Measurements from ENCODE around the gene MAGI2.

MAGI2 gene

DNA sequence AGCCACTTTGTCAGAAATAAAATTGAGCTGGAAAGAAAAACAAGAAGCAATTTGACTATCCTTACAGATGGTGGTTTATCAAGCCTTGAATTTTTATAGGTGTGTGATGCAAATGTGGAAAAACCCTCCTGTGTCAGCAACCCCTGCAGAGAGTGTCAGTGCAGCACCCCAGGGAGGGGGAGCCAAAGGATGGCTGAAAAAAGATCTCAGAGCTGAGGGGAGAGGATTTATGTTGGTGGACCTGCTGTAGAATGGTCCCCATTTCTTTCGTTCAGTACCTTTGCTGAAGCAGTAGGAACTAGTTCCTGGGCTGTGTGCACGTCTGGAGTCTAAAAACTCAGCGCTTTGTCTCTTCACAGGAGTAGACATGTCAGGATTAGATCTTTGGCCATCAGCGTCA, 1415.9 kb downstream of the MAGI2 start:
- Histone ChIP-seq H2BK15ac (ENCODE audit: low read length) (no peak overlapping the region), H3K4me3 (ENCODE audit: low read length in 2 of 2) (no peak overlapping the region), H3K9me3 (replicated peaks in 1 of 2; ENCODE audit: control insufficient read depth in 2 of 2, insufficient read depth in 1 of 2, low read depth in 1 of 2, low read length in 2 of 2) (no peaks in the 10 kb centered on the region), H3K27me3 (ENCODE audit: control insufficient read depth in 3 of 3, insufficient read depth in 3 of 3, low read depth in 1 of 3, low read length in 3 of 3) (no peaks in the 10 kb centered on the region), H3K36me3 (replicated peaks in 1 of 2; ENCODE audit: control insufficient read depth in 2 of 2, insufficient read depth in 2 of 2, low read length in 2 of 2) (no peaks in the 10 kb centered on the region), H3K18ac (ENCODE audit: low read length) (no peak overlapping the region), H2AK5ac (ENCODE audit: low read depth, low read length) (no peak overlapping the region), H3K9ac (ENCODE audit: low read depth, low read length, poor library complexity) (no peak overlapping the region), H3K4me1 (ENCODE audit: control insufficient read depth in 2 of 2, insufficient read depth in 1 of 2, low read depth in 1 of 2, low read length in 2 of 2) (peaks cover 0 to 9% of the 10 kb centered on the region in 2 donors), H4K91ac (ENCODE audit: low read depth, low read length, poor library complexity) (no peak overlapping the region), H3K4ac (ENCODE audit: low read length) (no peak overlapping the region), H2BK5ac (ENCODE audit: low read length) (no peak overlapping the region), H2BK12ac (ENCODE audit: low read length) (no peak overlapping the region), H2AFZ (ENCODE audit: low read length) (no peak overlapping the region), H3K79me1 (ENCODE audit: low read depth, low read length) (no peaks in the 10 kb centered on the region), H3K14ac (ENCODE audit: low read length) (no peak overlapping the region), H3K27ac (replicated peaks; ENCODE audit: low read length) (no peak overlapping the region), H2BK120ac (ENCODE audit: low read depth, low read length) (no peak overlapping the region), H4K8ac (ENCODE audit: low read depth, low read length) (no peak overlapping the region), H3K4me2 (ENCODE audit: insufficient read depth, low read length, poor library complexity, severe bottlenecking) (no peak overlapping the region), H3K23ac (ENCODE audit: low read depth, low read length, poor library complexity) (no peak overlapping the region)
- no peak for DNase-seq (ENCODE audit: low spot score)
- no CpG with 5 or more reads among the region's 4 CpGs for WGBS, 2 donors (ENCODE audit: extremely low coverage in 2 of 2, insufficient read length in 2 of 2, insufficient replicate concordance in 1 of 2)

DNA sequence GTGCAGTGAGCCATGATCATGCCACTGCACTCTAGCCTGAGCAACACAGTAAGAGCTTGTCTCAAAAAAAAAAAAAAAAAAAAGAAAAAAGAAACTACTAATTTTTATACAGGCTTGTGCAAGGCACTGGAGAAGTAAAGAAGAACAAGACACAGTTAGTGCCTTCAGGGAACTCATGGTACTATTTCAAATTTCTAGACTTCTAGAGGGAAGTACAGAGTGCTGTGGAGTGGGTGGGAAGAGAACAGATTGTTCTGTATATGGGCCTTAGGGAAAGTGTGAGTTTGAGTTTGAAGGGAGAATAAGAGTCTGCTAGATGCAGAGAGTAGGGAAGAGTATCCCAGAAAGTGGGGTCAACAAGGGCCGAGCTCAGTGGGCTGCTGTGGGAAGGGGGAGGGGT, 1420.1 kb downstream of the MAGI2 start:
- no peak overlapping the region for H3K4me2 ChIP-seq (ENCODE audit: insufficient read depth, low read length, poor library complexity, severe bottlenecking)
- no peak overlapping the region for H2AFZ ChIP-seq (ENCODE audit: low read length)
- no peak for DNase-seq (ENCODE audit: low spot score)
- H3K4me1 ChIP-seq (ENCODE audit: control insufficient read depth in 2 of 2, insufficient read depth in 1 of 2, low read depth in 1 of 2, low read length in 2 of 2): peaks cover 0 to 4% of the 10 kb centered on the region in 2 donors
- H3K36me3 ChIP-seq (replicated peaks in 1 of 2; ENCODE audit: control insufficient read depth in 2 of 2, insufficient read depth in 2 of 2, low read length in 2 of 2): no peaks in the 10 kb centered on the region
- no peak overlapping the region for H3K23ac ChIP-seq (ENCODE audit: low read depth, low read length, poor library complexity)
- no peak overlapping the region for H4K91ac ChIP-seq (ENCODE audit: low read depth, low read length, poor library complexity)
- no peak overlapping the region for H3K9ac ChIP-seq (ENCODE audit: low read depth, low read length, poor library complexity)
- H2BK120ac ChIP-seq (ENCODE audit: low read depth, low read length): no peak overlapping the region
- WGBS, 2 donors (ENCODE audit: extremely low coverage in 2 of 2, insufficient read length in 2 of 2, insufficient replicate concordance in 1 of 2): no CpG with 5 or more reads among the region's 1 CpG
- no peak overlapping the region for H2AK5ac ChIP-seq (ENCODE audit: low read depth, low read length)
- H3K79me1 ChIP-seq (ENCODE audit: low read depth, low read length): no peaks in the 10 kb centered on the region
- no peak overlapping the region for H3K14ac ChIP-seq (ENCODE audit: low read length)
- no peak overlapping the region for H2BK5ac ChIP-seq (ENCODE audit: low read length)
- H3K4ac ChIP-seq (ENCODE audit: low read length): no peak overlapping the region
- H4K8ac ChIP-seq (ENCODE audit: low read depth, low read length): no peak overlapping the region
- no peak overlapping the region for H3K27ac ChIP-seq (replicated peaks; ENCODE audit: low read length)
- no peak overlapping the region for H3K18ac ChIP-seq (ENCODE audit: low read length)
- H2BK12ac ChIP-seq (ENCODE audit: low read length): no peak overlapping the region
- no peak overlapping the region for H2BK15ac ChIP-seq (ENCODE audit: low read length)
- no peak overlapping the region for H3K4me3 ChIP-seq (ENCODE audit: low read length in 2 of 2)
- H3K27me3 ChIP-seq (ENCODE audit: control insufficient read depth in 3 of 3, insufficient read depth in 3 of 3, low read depth in 1 of 3, low read length in 3 of 3): no peaks in the 10 kb centered on the region
- no peaks in the 10 kb centered on the region for H3K9me3 ChIP-seq (replicated peaks in 1 of 2; ENCODE audit: control insufficient read depth in 2 of 2, insufficient read depth in 1 of 2, low read depth in 1 of 2, low read length in 2 of 2)

DNA sequence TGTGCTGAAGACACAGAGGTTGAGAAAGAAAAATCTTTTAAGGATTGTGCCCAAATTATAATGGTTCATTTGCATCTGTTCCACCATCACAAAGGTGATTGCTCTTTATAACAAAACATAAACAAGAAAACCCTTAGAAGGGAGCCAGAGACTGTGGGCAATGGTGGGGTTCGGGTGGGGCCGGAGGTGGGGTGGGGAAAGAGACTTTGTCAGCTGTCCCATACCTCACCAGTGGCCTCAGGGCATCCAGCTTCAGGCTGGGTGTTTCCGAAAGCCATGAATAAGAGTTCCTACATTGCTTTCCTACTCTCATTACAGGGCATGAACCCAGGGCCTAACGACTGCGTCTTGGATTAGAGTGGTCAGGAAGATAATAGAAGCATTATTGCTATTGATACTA, 1427.0 kb downstream of the MAGI2 start:
- H3K4me2 ChIP-seq (ENCODE audit: insufficient read depth, low read length, poor library complexity, severe bottlenecking): no peak overlapping the region
- no peaks in the 10 kb centered on the region for H3K27me3 ChIP-seq (ENCODE audit: control insufficient read depth in 3 of 3, insufficient read depth in 3 of 3, low read depth in 1 of 3, low read length in 3 of 3)
- H2BK120ac ChIP-seq (ENCODE audit: low read depth, low read length): no peak overlapping the region
- H3K4me1 ChIP-seq (ENCODE audit: control insufficient read depth in 2 of 2, insufficient read depth in 1 of 2, low read depth in 1 of 2, low read length in 2 of 2): no peaks in the 10 kb centered on the region
- no peak overlapping the region for H3K14ac ChIP-seq (ENCODE audit: low read length)
- no peak overlapping the region for H3K4me3 ChIP-seq (ENCODE audit: low read length in 2 of 2)
- H2BK12ac ChIP-seq (ENCODE audit: low read length): no peak overlapping the region
- no peak overlapping the region for H2AK5ac ChIP-seq (ENCODE audit: low read depth, low read length)
- no CpG with 5 or more reads among the region's 5 CpGs for WGBS, 2 donors (ENCODE audit: extremely low coverage in 2 of 2, insufficient read length in 2 of 2, insufficient replicate concordance in 1 of 2)
- no peak for DNase-seq (ENCODE audit: low spot score)
- no peak overlapping the region for H2AFZ ChIP-seq (ENCODE audit: low read length)
- no peak overlapping the region for H2BK5ac ChIP-seq (ENCODE audit: low read length)
- H4K91ac ChIP-seq (ENCODE audit: low read depth, low read length, poor library complexity): no peak overlapping the region
- no peak overlapping the region for H3K18ac ChIP-seq (ENCODE audit: low read length)
- H3K23ac ChIP-seq (ENCODE audit: low read depth, low read length, poor library complexity): no peak overlapping the region
- no peaks in the 10 kb centered on the region for H3K79me1 ChIP-seq (ENCODE audit: low read depth, low read length)
- H2BK15ac ChIP-seq (ENCODE audit: low read length): no peak overlapping the region
- no peak overlapping the region for H3K4ac ChIP-seq (ENCODE audit: low read length)
- H3K36me3 ChIP-seq (replicated peaks in 1 of 2; ENCODE audit: control insufficient read depth in 2 of 2, insufficient read depth in 2 of 2, low read length in 2 of 2): no peaks in the 10 kb centered on the region
- no peaks in the 10 kb centered on the region for H3K9me3 ChIP-seq (replicated peaks in 1 of 2; ENCODE audit: control insufficient read depth in 2 of 2, insufficient read depth in 1 of 2, low read depth in 1 of 2, low read length in 2 of 2)
- H3K27ac ChIP-seq (replicated peaks; ENCODE audit: low read length): no peak overlapping the region
- H3K9ac ChIP-seq (ENCODE audit: low read depth, low read length, poor library complexity): no peak overlapping the region
- no peak overlapping the region for H4K8ac ChIP-seq (ENCODE audit: low read depth, low read length)

DNA sequence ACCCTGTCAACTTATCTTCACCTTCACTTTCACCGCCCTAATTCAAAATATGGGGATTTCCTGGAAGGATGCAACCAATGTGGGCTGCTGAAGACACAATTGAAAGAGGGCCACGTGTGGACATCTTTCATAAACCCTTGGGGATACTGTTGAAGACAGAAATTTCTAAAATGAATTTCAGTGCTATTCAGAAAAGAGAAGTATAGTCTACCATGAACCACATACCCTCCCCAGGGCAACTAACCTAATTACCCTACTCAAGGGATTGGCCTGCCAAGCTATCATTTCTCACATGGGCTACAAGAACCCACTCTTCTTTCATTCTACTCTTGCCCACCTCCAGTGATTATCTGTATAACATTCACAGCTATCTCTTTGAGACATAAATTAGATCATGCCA, 1428.9 kb downstream of the MAGI2 start:
- no peak overlapping the region for H3K27ac ChIP-seq (replicated peaks; ENCODE audit: low read length)
- WGBS, 2 donors (ENCODE audit: extremely low coverage in 2 of 2, insufficient read length in 2 of 2, insufficient replicate concordance in 1 of 2): no CpG with 5 or more reads among the region's 2 CpGs
- H3K23ac ChIP-seq (ENCODE audit: low read depth, low read length, poor library complexity): no peak overlapping the region
- no peak overlapping the region for H2BK120ac ChIP-seq (ENCODE audit: low read depth, low read length)
- H3K36me3 ChIP-seq (replicated peaks in 1 of 2; ENCODE audit: control insufficient read depth in 2 of 2, insufficient read depth in 2 of 2, low read length in 2 of 2): no peaks in the 10 kb centered on the region
- H2BK15ac ChIP-seq (ENCODE audit: low read length): no peak overlapping the region
- H3K18ac ChIP-seq (ENCODE audit: low read length): no peak overlapping the region
- H2BK12ac ChIP-seq (ENCODE audit: low read length): no peak overlapping the region
- no peak overlapping the region for H2AFZ ChIP-seq (ENCODE audit: low read length)
- H3K4me2 ChIP-seq (ENCODE audit: insufficient read depth, low read length, poor library complexity, severe bottlenecking): no peak overlapping the region
- no peaks in the 10 kb centered on the region for H3K79me1 ChIP-seq (ENCODE audit: low read depth, low read length)
- H3K4me3 ChIP-seq (ENCODE audit: low read length in 2 of 2): no peak overlapping the region
- H3K9ac ChIP-seq (ENCODE audit: low read depth, low read length, poor library complexity): no peak overlapping the region
- no peaks in the 10 kb centered on the region for H3K27me3 ChIP-seq (ENCODE audit: control insufficient read depth in 3 of 3, insufficient read depth in 3 of 3, low read depth in 1 of 3, low read length in 3 of 3)
- H2AK5ac ChIP-seq (ENCODE audit: low read depth, low read length): no peak overlapping the region
- H3K9me3 ChIP-seq (replicated peaks in 1 of 2; ENCODE audit: control insufficient read depth in 2 of 2, insufficient read depth in 1 of 2, low read depth in 1 of 2, low read length in 2 of 2): no peaks in the 10 kb centered on the region
- no peak overlapping the region for H4K91ac ChIP-seq (ENCODE audit: low read depth, low read length, poor library complexity)
- no peak for DNase-seq (ENCODE audit: low spot score)
- H3K4ac ChIP-seq (ENCODE audit: low read length): no peak overlapping the region
- H4K8ac ChIP-seq (ENCODE audit: low read depth, low read length): no peak overlapping the region
- H3K14ac ChIP-seq (ENCODE audit: low read length): no peak overlapping the region
- no peak overlapping the region for H2BK5ac ChIP-seq (ENCODE audit: low read length)
- no peaks in the 10 kb centered on the region for H3K4me1 ChIP-seq (ENCODE audit: control insufficient read depth in 2 of 2, insufficient read depth in 1 of 2, low read depth in 1 of 2, low read length in 2 of 2)

All from neuronal stem cell (in vitro differentiated cells).